Endothelial cell of umbilical vein (primary cell): ENCODE data around the gene GPR119. TPM values are rescaled to one million over a fixed set of nuclear protein-coding genes. Genes with fewer than 3 reads are reported as not detected.

Source experiments
- BruUV-seq: library from RNA; stranded (reverse); fragments of 400-500 nt; replicated peaks from 2 replicates; lab custom pipeline; 2021; lab: Mats Ljungman, UMichigan
- CTCF ChIA-PET: fragments of 300-600, 350-600 bp; sonication (Branson Sonifier 250); formaldehyde crosslinking; loops from one replicate; lab custom pipeline; 2021; ENCODE audit warnings: antibody characterized with exemption, inconsistent platforms; lab: Charles Lee
- POLR2A ChIA-PET: fragments of 300-600, 350-600 bp; sonication (Branson Sonifier 250); formaldehyde crosslinking; loops from one replicate; lab custom pipeline; 2021; ENCODE audit warnings: antibody characterized with exemption, inconsistent platforms; lab: Charles Lee
- DNase-seq: peaks from one replicate; pipeline ENCODE4 v3.0.0-alpha.2; 2011; ENCODE audit warnings: low read depth, low spot score
- FAIRE-seq: peaks from 2 replicates; lab custom pipeline; 2011; peaks lifted over from hg19 to GRCh38; lab: Jason Lieb, UNC
- H2AFZ ChIP-seq: 2 replicates; pipeline ENCODE4 v1.6.0; 2012; ENCODE audit warnings: low read depth, low read length, control low read depth, inconsistent platforms
- H3K27ac ChIP-seq: 2 replicates; pipeline ENCODE4 v1.5.1; 2011; ENCODE audit warnings: low read depth, mild to moderate bottlenecking, control low read depth, low read length, moderate library complexity; ENCODE audit not compliant: insufficient read depth
- H3K27me3 ChIP-seq, 2 experiments: 2 replicates each; pipeline versions ENCODE4 v1.6.0 to v1.6.1; 2011; ENCODE audit warnings: low read length in 2 of 2, mixed read lengths in 1 of 2; ENCODE audit not compliant: control insufficient read depth in 2 of 2, insufficient read depth in 2 of 2
- H3K36me3 ChIP-seq, 2 experiments: 2 replicates in 1 of 2; 3 replicates in 1 of 2; pipeline ENCODE4 v1.5.1; 2011; ENCODE audit warnings: low read length in 2 of 2, mild to moderate bottlenecking in 1 of 2, moderate library complexity in 1 of 2; ENCODE audit not compliant: control insufficient read depth in 2 of 2, insufficient read depth in 2 of 2; ENCODE audit errors: extremely low read depth in 1 of 2
- H3K4me1 ChIP-seq: 3 replicates; pipeline ENCODE4 v1.5.1; 2011; ENCODE audit warnings: mild to moderate bottlenecking, low read length; ENCODE audit not compliant: control insufficient read depth, insufficient read depth; ENCODE audit errors: extremely low read depth
- H3K4me2 ChIP-seq: 2 replicates; pipeline ENCODE4 v1.6.1; 2011; ENCODE audit warnings: low read length, control low read depth, mixed read lengths; ENCODE audit not compliant: insufficient read depth
- H3K4me3 ChIP-seq, 3 experiments: fragments of 200-600 bp in 1 of 3; sonication (generic), shearing (Covaris generic) in 1 of 3; replicated peaks in 1 of 3; 2 replicates each; pipeline ENCODE4 v1.5.1; 2011 to 2016; ENCODE audit warnings: control low read depth in 3 of 3, low read length in 3 of 3, mild to moderate bottlenecking in 2 of 3, inconsistent platforms in 1 of 3, low read depth in 1 of 3, moderate library complexity in 1 of 3; ENCODE audit not compliant: insufficient read depth in 1 of 3
- H3K79me2 ChIP-seq: 2 replicates; pipeline ENCODE4 v1.6.0; 2012; ENCODE audit warnings: low read length, inconsistent platforms; ENCODE audit not compliant: control insufficient read depth, insufficient read depth
- H3K9ac ChIP-seq: replicated peaks from 2 replicates; pipeline ENCODE3; 2011; ENCODE audit warnings: low read length, control low read depth; ENCODE audit not compliant: insufficient read depth; ENCODE audit errors: extremely low read depth
- H3K9me1 ChIP-seq: replicated peaks from 3 replicates; pipeline ENCODE4 v1.6.0; 2011; ENCODE audit warnings: mild to moderate bottlenecking, low read length; ENCODE audit not compliant: control insufficient read depth, insufficient read depth; ENCODE audit errors: extremely low read depth
- H3K9me3 ChIP-seq: replicated peaks from 2 replicates; pipeline ENCODE4 v1.5.1; 2012; ENCODE audit warnings: low read length, inconsistent platforms; ENCODE audit not compliant: control insufficient read depth, insufficient read depth
- H4K20me1 ChIP-seq: replicated peaks from 2 replicates; pipeline ENCODE3; 2011; ENCODE audit warnings: mild to moderate bottlenecking, low read length; ENCODE audit not compliant: control insufficient read depth, insufficient read depth; ENCODE audit errors: extremely low read depth
- CTCF ChIP-seq, 2 donors: IDR thresholded peaks; 1 replicate in 1 of 2; 2 replicates in 1 of 2; pipeline ENCODE4 v1.5.1; 2011; ENCODE audit warnings: low read length in 2 of 2, mild to moderate bottlenecking in 2 of 2, moderate library complexity in 2 of 2, control low read depth in 1 of 2, inconsistent platforms in 1 of 2, low read depth in 1 of 2; ENCODE audit not compliant: insufficient read depth in 1 of 2; ENCODE audit errors: extremely low read depth in 1 of 2
- EZH2 ChIP-seq: IDR thresholded peaks from 2 replicates; pipeline ENCODE4 v1.6.1; 2012; ENCODE audit warnings: borderline replicate concordance, low read depth, mild to moderate bottlenecking, moderate library complexity, low read length, inconsistent platforms; ENCODE audit not compliant: severe bottlenecking
- FOS ChIP-seq: IDR thresholded peaks from 2 replicates; pipeline ENCODE4 v1.6.1; 2011; ENCODE audit warnings: mild to moderate bottlenecking, low read length, moderate library complexity, borderline replicate concordance; ENCODE audit not compliant: insufficient read depth
- GATA2 ChIP-seq: IDR thresholded peaks from 2 replicates; pipeline ENCODE4 v1.7.0; 2011; ENCODE audit warnings: low read depth, mild to moderate bottlenecking, moderate library complexity, mixed read lengths, low read length; ENCODE audit not compliant: insufficient read length, insufficient read depth
- JUN ChIP-seq: IDR thresholded peaks from 2 replicates; pipeline ENCODE4 v1.6.1; 2011; ENCODE audit warnings: borderline replicate concordance, low read depth; ENCODE audit not compliant: insufficient read length, insufficient read depth
- MYC ChIP-seq: IDR thresholded peaks from one replicate; pipeline ENCODE4 v1.6.1; 2011; ENCODE audit warnings: mild to moderate bottlenecking, low read depth, low read length
- POLR2A ChIP-seq: IDR thresholded peaks from 2 replicates; pipeline ENCODE4 v1.6.1; 2012; ENCODE audit warnings: low read depth, mild to moderate bottlenecking, control low read depth, low read length
- POLR2AphosphoS5 ChIP-seq: IDR thresholded peaks from 2 replicates; pipeline ENCODE4 v1.6.1; 2012; ENCODE audit warnings: low read depth, mild to moderate bottlenecking, control low read depth, low read length, moderate library complexity; ENCODE audit not compliant: insufficient read depth
- dilution Hi-C: fragments of 300-500 bp; cut with MboI; formaldehyde crosslinking; loops from one replicate; pipeline ENCODE4 v1.15.0; 2019; ENCODE audit warnings: low sequenced_read_pairs; ENCODE audit not compliant: extremely low pct_ligation_motif_present
- intact Hi-C: fragments of 100-400 bp; cut with micrococcal nuclease; formaldehyde crosslinking; loops from one replicate; pipeline ENCODE4 v1.10.0; 2022
- polyA plus RNA-seq, 4 experiments: library from polyadenylated mRNA; depleted of rRNA in 3 of 4; stranded (reverse) in 3 of 4; unstranded in 1 of 4; fragments of >200 nt; gene quantifications; 2 replicates each; pipeline versions ENCODE4 v1.2.1 to v1.2.3, GENCODE V29; 2011 to 2012; ENCODE audit warnings: missing spikeins in 1 of 4
- total RNA-seq: library from RNA; stranded (reverse); gene quantifications from 2 replicates; pipeline ENCODE4 v1.2.3, GENCODE V29; 2021
- TF ChIP-seq, protein P1 (sequence below): IDR thresholded peaks from 2 replicates; pipeline ENCODE4 v1.6.1; 2011; ENCODE audit not compliant: insufficient read depth, insufficient read length

GPR119 gene
- total and polyA plus RNA-seq, 2 donors (not counting 3 experiments of a cell fraction or from before 2014, with no cell fraction given): not detected

GRCh38 chrX:130418740-130419139, 33.3 kb upstream of the GPR119 start:
- intact Hi-C loops (no loop called here), dilution Hi-C loops (no loop called here)
- no peaks in the 10 kb centered on the region for H3K27me3 ChIP-seq
- H3K4me3 ChIP-seq: no peak overlapping the region
- no peak overlapping the region for H3K4me2 ChIP-seq
- no peaks in the 10 kb centered on the region for H3K4me1 ChIP-seq
- DNase-seq: no peak
- H3K9me3 ChIP-seq: no peaks in the 10 kb centered on the region
- H3K27ac ChIP-seq: no peak overlapping the region
- no peak overlapping the region for H3K9ac ChIP-seq
- POLR2A ChIA-PET: no interaction called here
- no peaks in the 10 kb centered on the region for H4K20me1 ChIP-seq
- FAIRE-seq: no peak
- no peaks in the 10 kb centered on the region for H3K36me3 ChIP-seq
- H3K79me2 ChIP-seq: no peaks in the 10 kb centered on the region
- BruUV-seq: no TSS peak
- TF ChIP-seq GATA2 (no peak), JUN (no peak), EZH2 (no peak), CTCF (IDR thresholded peaks at IDR 0.05; ENCODE audit: extremely low read depth in 1 of 2, insufficient read depth in 1 of 2, low read depth in 1 of 2, low read length in 2 of 2) (no peak), MYC (no peak), POLR2AphosphoS5 (no peak), POLR2A (no peak), FOS (no peak)
- TF ChIP-seq, protein P1, sequence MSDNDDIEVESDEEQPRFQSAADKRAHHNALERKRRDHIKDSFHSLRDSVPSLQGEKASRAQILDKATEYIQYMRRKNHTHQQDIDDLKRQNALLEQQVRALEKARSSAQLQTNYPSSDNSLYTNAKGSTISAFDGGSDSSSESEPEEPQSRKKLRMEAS: no peak
- H3K9me1 ChIP-seq: no peaks in the 10 kb centered on the region
- CTCF ChIA-PET: no interaction called here
- no peak overlapping the region for H2AFZ ChIP-seq
